Measurements from ENCODE around the gene DNM1.

DNA sequence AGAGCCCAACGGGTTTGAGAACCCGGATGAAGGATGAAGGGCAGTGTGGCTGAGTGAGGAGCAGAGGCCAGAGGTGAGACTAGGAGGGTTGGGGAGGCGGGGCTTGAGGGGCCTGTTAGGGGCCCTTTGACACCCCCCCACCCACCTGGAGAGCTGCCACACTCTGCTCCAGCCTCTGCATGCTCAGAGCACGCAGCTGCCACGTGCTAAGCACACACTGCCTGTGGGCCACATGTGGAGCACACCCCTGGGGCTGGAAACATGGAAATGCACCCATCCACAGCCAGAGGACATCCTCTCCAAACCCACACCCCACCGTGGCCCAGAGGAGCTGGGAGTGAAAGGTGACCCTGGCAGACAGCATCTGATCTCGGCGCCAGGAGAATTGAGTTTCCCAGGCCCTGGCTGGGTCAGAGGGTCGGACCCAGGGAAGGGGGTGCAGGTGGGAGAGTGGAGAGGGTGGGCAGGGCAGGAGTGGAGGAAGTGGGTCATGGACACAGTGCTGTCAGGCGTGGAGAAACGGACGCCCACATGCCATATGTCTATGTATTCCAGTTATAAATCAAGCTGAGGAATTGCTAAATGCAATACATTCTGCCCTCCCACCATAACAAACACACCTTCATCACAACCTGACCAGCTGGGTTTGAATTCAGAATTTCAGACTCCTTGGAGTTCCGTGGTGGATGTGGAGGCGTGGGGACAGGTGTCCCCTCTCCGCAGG lies 5.9 kb downstream of the DNM1 start:
- TF ChIP-seq, protein P1, sequence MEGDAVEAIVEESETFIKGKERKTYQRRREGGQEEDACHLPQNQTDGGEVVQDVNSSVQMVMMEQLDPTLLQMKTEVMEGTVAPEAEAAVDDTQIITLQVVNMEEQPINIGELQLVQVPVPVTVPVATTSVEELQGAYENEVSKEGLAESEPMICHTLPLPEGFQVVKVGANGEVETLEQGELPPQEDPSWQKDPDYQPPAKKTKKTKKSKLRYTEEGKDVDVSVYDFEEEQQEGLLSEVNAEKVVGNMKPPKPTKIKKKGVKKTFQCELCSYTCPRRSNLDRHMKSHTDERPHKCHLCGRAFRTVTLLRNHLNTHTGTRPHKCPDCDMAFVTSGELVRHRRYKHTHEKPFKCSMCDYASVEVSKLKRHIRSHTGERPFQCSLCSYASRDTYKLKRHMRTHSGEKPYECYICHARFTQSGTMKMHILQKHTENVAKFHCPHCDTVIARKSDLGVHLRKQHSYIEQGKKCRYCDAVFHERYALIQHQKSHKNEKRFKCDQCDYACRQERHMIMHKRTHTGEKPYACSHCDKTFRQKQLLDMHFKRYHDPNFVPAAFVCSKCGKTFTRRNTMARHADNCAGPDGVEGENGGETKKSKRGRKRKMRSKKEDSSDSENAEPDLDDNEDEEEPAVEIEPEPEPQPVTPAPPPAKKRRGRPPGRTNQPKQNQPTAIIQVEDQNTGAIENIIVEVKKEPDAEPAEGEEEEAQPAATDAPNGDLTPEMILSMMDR (IDR thresholded peaks at IDR 0.05), result no peak
- no peak for TF ChIP-seq POLR2A (IDR thresholded peaks at IDR 0.05)
